HepG2 (cell line): Measurements from ENCODE around the gene CREB3. TPM values are rescaled to one million over a fixed set of nuclear protein-coding genes. Genes with fewer than 3 reads are reported as not detected.

Experiments used
- CREBL2 ChIP-seq: sonication (generic); formaldehyde crosslinking; IDR thresholded peaks from 2 replicates; pipeline ENCODE4 v1.8.1; 2023; ENCODE audit warnings: missing genetic modification reagents, mild to moderate bottlenecking, borderline replicate concordance
- DMAP1 ChIP-seq: IDR thresholded peaks from 2 replicates; pipeline ENCODE4 v1.6.1; 2016
- ELF4 ChIP-seq: sonication (generic); formaldehyde crosslinking; IDR thresholded peaks from 2 replicates; pipeline ENCODE4 v1.5.0; 2020; ENCODE audit warnings: missing genetic modification reagents, mild to moderate bottlenecking, moderate library complexity, borderline replicate concordance
- HMG20B ChIP-seq: conservative IDR thresholded peaks from 2 replicates; pipeline ENCODE4 v1.6.1; 2016; ENCODE audit warnings: missing genetic modification reagents, missing compliant biosample characterization
- HOXD1 ChIP-seq: sonication (generic); formaldehyde crosslinking; IDR thresholded peaks from 2 replicates; pipeline ENCODE4 v1.5.0; 2020; ENCODE audit warnings: missing genetic modification reagents
- IKZF1 ChIP-seq: fragments of 450-650 bp; IDR thresholded peaks from 2 replicates; pipeline ENCODE4 v1.7.1; 2016
- LCORL ChIP-seq, 2 experiments: fragments of 450-650 bp in 1 of 2; sonication (generic) in 1 of 2; formaldehyde crosslinking in 1 of 2; IDR thresholded peaks; 2 replicates each; pipeline versions ENCODE4 v1.5.0 to v1.6.1; 2017 to 2020; ENCODE audit warnings: antibody characterized with exemption in 1 of 2, missing genetic modification reagents in 1 of 2
- MEIS2 ChIP-seq: sonication (generic); formaldehyde crosslinking; IDR thresholded peaks from 2 replicates; pipeline ENCODE4 v1.9.0; 2021; ENCODE audit warnings: mild to moderate bottlenecking, missing genetic modification reagents
- NFYB ChIP-seq: sonication (generic); formaldehyde crosslinking; IDR thresholded peaks from 2 replicates; pipeline ENCODE4 v1.4.0; 2020; ENCODE audit warnings: missing genetic modification reagents
- PAF1 ChIP-seq: IDR thresholded peaks from 2 replicates; pipeline ENCODE4 v1.6.1; 2016; ENCODE audit warnings: missing genetic modification reagents, missing compliant biosample characterization
- PLRG1 ChIP-seq: fragments of 450-650 bp; conservative IDR thresholded peaks from 2 replicates; pipeline ENCODE4 v1.6.1; 2016
- SMARCC2 ChIP-seq: fragments of 450-650 bp; IDR thresholded peaks from 2 replicates; pipeline ENCODE4 v1.6.1; 2017; ENCODE audit warnings: antibody characterized with exemption, mild to moderate bottlenecking
- THRA ChIP-seq: sonication (generic); formaldehyde crosslinking; IDR thresholded peaks from 2 replicates; pipeline ENCODE4 v1.4.0; 2020; ENCODE audit warnings: missing genetic modification reagents, borderline replicate concordance
- ZC3H4 ChIP-seq: sonication (generic); formaldehyde crosslinking; IDR thresholded peaks from 2 replicates; pipeline ENCODE4 v1.4.0; 2020; ENCODE audit warnings: missing genetic modification reagents, borderline replicate concordance
- ZNF276 ChIP-seq: sonication (generic); formaldehyde crosslinking; IDR thresholded peaks from 2 replicates; pipeline ENCODE4 v1.4.0; 2020; ENCODE audit warnings: mild to moderate bottlenecking, low read depth, missing genetic modification reagents
- ZNF280D ChIP-seq: sonication (generic); formaldehyde crosslinking; IDR thresholded peaks from 2 replicates; pipeline ENCODE4 v1.5.1; 2020; ENCODE audit warnings: mild to moderate bottlenecking, missing genetic modification reagents
- ZNF558 ChIP-seq: sonication (generic); formaldehyde crosslinking; IDR thresholded peaks from 2 replicates; pipeline ENCODE4 v1.9.0; 2022; ENCODE audit warnings: mild to moderate bottlenecking, missing genetic modification reagents, borderline replicate concordance
- ZNF567 ChIP-seq: sonication (generic); formaldehyde crosslinking; IDR thresholded peaks from 2 replicates; pipeline ENCODE4 v1.8.1; 2023; ENCODE audit warnings: mild to moderate bottlenecking, missing genetic modification reagents, borderline replicate concordance
- ZNF644 ChIP-seq: IDR thresholded peaks from 2 replicates; pipeline ENCODE4 v1.6.1; 2016; ENCODE audit warnings: low read depth
- ZNF670 ChIP-seq: sonication (generic); formaldehyde crosslinking; IDR thresholded peaks from 2 replicates; pipeline ENCODE4 v1.8.0; 2022; ENCODE audit warnings: mild to moderate bottlenecking, missing genetic modification reagents, borderline replicate concordance
- ZNF839 ChIP-seq: sonication (generic); formaldehyde crosslinking; IDR thresholded peaks from 2 replicates; pipeline ENCODE4 v1.4.0; 2020; ENCODE audit warnings: missing genetic modification reagents, mild to moderate bottlenecking, borderline replicate concordance
- ZSCAN30 ChIP-seq: sonication (generic); formaldehyde crosslinking; IDR thresholded peaks from 2 replicates; pipeline ENCODE4 v1.5.0; 2020; ENCODE audit warnings: mild to moderate bottlenecking, missing genetic modification reagents
- ZSCAN9 ChIP-seq: IDR thresholded peaks from 2 replicates; pipeline ENCODE4 v1.6.1; 2016; ENCODE audit warnings: borderline replicate concordance
- polyA plus RNA-seq, 8 experiments: library from polyadenylated mRNA; depleted of rRNA in 3 of 8; stranded (reverse) in 7 of 8; unstranded in 1 of 8; fragments of >200 nt; fragmentation: Illumina TruSeq in 4 of 8; extraction: Trizol in 4 of 8; gene quantifications; 2 replicates each; pipeline versions ENCODE4 v1.2.1 to v1.2.3, GENCODE V29; 2011 to 2016; ENCODE audit warnings: low read depth in 4 of 8, missing spikeins in 1 of 8, mixed read lengths in 1 of 8; ENCODE audit not compliant: insufficient read depth in 1 of 8
- total RNA-seq, 5 experiments: library from RNA; depleted of rRNA; stranded (reverse); fragments of >200 nt; fragmentation: Illumina TruSeq; extraction: Trizol; gene quantifications; 2 replicates each; pipeline ENCODE4 v1.2.3, GENCODE V29; 2016; ENCODE audit warnings: low read depth in 1 of 5
- TF ChIP-seq, protein P1 (sequence below): sonication (generic); formaldehyde crosslinking; IDR thresholded peaks from 2 replicates; pipeline ENCODE4 v1.4.0; 2020; ENCODE audit warnings: missing genetic modification reagents

Gene CREB3
- total and polyA plus RNA-seq, 2 of the 13 experiments (the other 11 are each of a cell fraction or from before 2014, with no cell fraction given) = 11.1 to 34.2 TPM

- TF ChIP-seq THRA (CRISPR knock-in tag) (no peak), MEIS2 (CRISPR knock-in tag) (no peak), ZNF280D (CRISPR knock-in tag) (no peak), ZSCAN30 (CRISPR knock-in tag) (no peak), ZSCAN9 (no peak), ZNF558 (CRISPR knock-in tag) (no peak), ZNF670 (CRISPR knock-in tag) (no peak), CREBL2 (CRISPR knock-in tag) (no peak), IKZF1 (no peak), HOXD1 (CRISPR knock-in tag) (no peak), ELF4 (CRISPR knock-in tag) (no peak), ZNF839 (CRISPR knock-in tag) (no peak), NFYB (CRISPR knock-in tag) (no peak), ZNF644 (CRISPR knock-in tag) (no peak), LCORL (IDR thresholded peaks at IDR 0.05) (0 out of 2 replicates have a peak, but pooled peaks have one; percentile 4), LCORL (CRISPR knock-in tag; IDR thresholded peaks at IDR 0.05) (no peak), ZC3H4 (CRISPR knock-in tag) (no peak), PLRG1 (no peak), HMG20B (CRISPR knock-in tag) (no peak), SMARCC2 (no peak), ZNF567 (CRISPR knock-in tag) (0 out of 2 replicates have a peak, but pooled peaks have one; percentile 10), DMAP1 (CRISPR knock-in tag) (no peak), ZNF276 (CRISPR knock-in tag) (no peak), PAF1 (CRISPR knock-in tag) (no peak)
- TF ChIP-seq, protein P1, sequence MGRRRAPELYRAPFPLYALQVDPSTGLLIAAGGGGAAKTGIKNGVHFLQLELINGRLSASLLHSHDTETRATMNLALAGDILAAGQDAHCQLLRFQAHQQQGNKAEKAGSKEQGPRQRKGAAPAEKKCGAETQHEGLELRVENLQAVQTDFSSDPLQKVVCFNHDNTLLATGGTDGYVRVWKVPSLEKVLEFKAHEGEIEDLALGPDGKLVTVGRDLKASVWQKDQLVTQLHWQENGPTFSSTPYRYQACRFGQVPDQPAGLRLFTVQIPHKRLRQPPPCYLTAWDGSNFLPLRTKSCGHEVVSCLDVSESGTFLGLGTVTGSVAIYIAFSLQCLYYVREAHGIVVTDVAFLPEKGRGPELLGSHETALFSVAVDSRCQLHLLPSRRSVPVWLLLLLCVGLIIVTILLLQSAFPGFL (CRISPR knock-in tag) = no peak
Measured at GRCh38 chr9:35731415-35732184, 866 bp upstream of the CREB3 start (continued).
